Vagina (tissue), 2 donors: ENCODE results near the gene CCL8.

Experiments used
- CTCF ChIP-seq, 3 experiments: fragments of 450-650 bp in 2 of 3; fragments of 200-600 bp in 1 of 3; sonication (generic) in 1 of 3; IDR thresholded peaks; one replicate each; pipeline ENCODE4 v1.5.1; 2017 to 2019; ENCODE audit warnings: antibody characterized with exemption in 3 of 3, mild to moderate bottlenecking in 2 of 3, moderate library complexity in 2 of 3
- POLR2A ChIP-seq, 2 donors: fragments of 450-650 bp; IDR thresholded peaks; one replicate each; pipeline ENCODE4 v1.6.1; 2017; ENCODE audit warnings: antibody characterized with exemption in 2 of 2, mild to moderate bottlenecking in 2 of 2, moderate library complexity in 2 of 2
- POLR2AphosphoS5 ChIP-seq, 2 donors: sonication (generic); formaldehyde crosslinking; IDR thresholded peaks; one replicate each; pipeline ENCODE4 v1.9.0; 2017; ENCODE audit warnings: antibody characterized with exemption in 2 of 2, mild to moderate bottlenecking in 2 of 2, low read depth in 1 of 2; ENCODE audit not compliant: insufficient read depth in 1 of 2

GRCh38 chr17:34366010-34366409, 46.8 kb downstream of the CCL8 start:
- TF ChIP-seq CTCF (IDR thresholded peaks at IDR 0.05) (no peak), POLR2A (IDR thresholded peaks at IDR 0.05) (no peak), POLR2AphosphoS5 (IDR thresholded peaks at IDR 0.05; ENCODE audit: insufficient read depth in 1 of 2, low read depth in 1 of 2) (no peak)
